NB4 (cell line): ENCODE measurements around the gene OVAAL.

Source experiments
- CTCF ChIP-seq: IDR thresholded peaks from one replicate; pipeline ENCODE4 v1.5.1; 2012; ENCODE audit warnings: low read depth, low read length
- MAX ChIP-seq: IDR thresholded peaks from 2 replicates; pipeline ENCODE4 v1.6.1; 2011; ENCODE audit warnings: low read depth, low read length
- POLR2A ChIP-seq: IDR thresholded peaks from 2 replicates; pipeline ENCODE4 v1.6.1; 2011; ENCODE audit warnings: mild to moderate bottlenecking; ENCODE audit not compliant: insufficient read length; ENCODE audit errors: extremely low read depth

GRCh38 chr1:180574031-180574713 lies 15.4 kb downstream of the OVAAL start:
- no peak for TF ChIP-seq POLR2A
- no peak for TF ChIP-seq CTCF
- TF ChIP-seq MAX: no peak
